H1 (cell line): ENCODE results near the gene UBE2E2.

Experiments
- BACH1 ChIP-seq: IDR thresholded peaks from 2 replicates; pipeline ENCODE4 v1.6.1; 2012; ENCODE audit warnings: low read length, improper control_type of control experiment
- CBX8 ChIP-seq: fragments of 300-800, 300-1000 bp; sonication (generic); IDR thresholded peaks from 2 replicates; pipeline ENCODE4 v1.7.1; 2016; ENCODE audit warnings: low read depth, low read length, borderline replicate concordance
- HDAC6 ChIP-seq: IDR thresholded peaks from one replicate; pipeline ENCODE4 v1.7.1; 2012; ENCODE audit warnings: low read depth, mild to moderate bottlenecking, inconsistent platforms, low read length, moderate library complexity
- JUN ChIP-seq: IDR thresholded peaks from 2 replicates; pipeline ENCODE4 v1.6.1; 2011; ENCODE audit warnings: low read depth, mild to moderate bottlenecking, improper control_type of control experiment, low read length
- KDM4A ChIP-seq: IDR thresholded peaks from one replicate; pipeline ENCODE4 v1.7.1; 2012; ENCODE audit warnings: low read depth, mild to moderate bottlenecking, moderate library complexity, low read length, inconsistent platforms; ENCODE audit not compliant: severe bottlenecking
- NANOG ChIP-seq: IDR thresholded peaks from 2 replicates; pipeline ENCODE4 v1.6.1; 2011; ENCODE audit warnings: low read length, low read depth, mild to moderate bottlenecking, inconsistent platforms; ENCODE audit not compliant: insufficient read depth, poor library complexity, severe bottlenecking
- SAP30 ChIP-seq: fragments of 300-600 bp; sonication (generic); IDR thresholded peaks from 2 replicates; pipeline ENCODE4 v1.7.1; 2012; ENCODE audit warnings: low read length, moderate library complexity, mild to moderate bottlenecking, inconsistent platforms; ENCODE audit not compliant: insufficient read depth, insufficient replicate concordance
- SP1 ChIP-seq: IDR thresholded peaks from 2 replicates; pipeline ENCODE4 v1.6.1; 2011; ENCODE audit warnings: low read depth, low read length
- TAF1 ChIP-seq: IDR thresholded peaks from 2 replicates; pipeline ENCODE4 v1.6.1; 2011; ENCODE audit warnings: mild to moderate bottlenecking, low read depth, low read length
- TF ChIP-seq, protein P1 (sequence below), 3 experiments: IDR thresholded peaks; 1 replicate in 2 of 3; 2 replicates in 1 of 3; pipeline versions ENCODE4 v1.5.1 to v1.6.1; 2011; ENCODE audit warnings: low read length in 3 of 3, mild to moderate bottlenecking in 3 of 3, inconsistent platforms in 2 of 3, low read depth in 1 of 3, moderate library complexity in 1 of 3; ENCODE audit not compliant: insufficient read depth in 1 of 3; ENCODE audit errors: control extremely low read depth in 1 of 3

DNA sequence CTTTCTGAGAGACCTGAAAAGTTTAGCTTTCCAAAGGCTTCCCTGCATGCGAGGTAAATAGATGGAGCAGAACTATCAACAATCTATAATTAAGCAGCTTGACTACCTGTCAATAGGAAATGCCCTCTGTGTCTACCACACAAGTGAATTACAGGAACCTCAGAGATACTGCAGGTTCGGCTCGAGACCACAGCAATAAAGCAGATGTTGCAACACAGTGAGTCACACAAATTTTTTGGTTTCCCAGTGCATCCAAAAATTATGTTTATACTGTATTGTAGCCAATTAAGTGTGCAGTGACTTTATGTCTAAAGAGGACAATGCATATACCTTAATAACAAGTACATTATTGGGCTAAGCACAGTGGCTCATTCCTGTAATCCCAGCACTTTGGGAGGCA is 252.0 kb downstream of the UBE2E2 start:
- TF ChIP-seq, protein P1, sequence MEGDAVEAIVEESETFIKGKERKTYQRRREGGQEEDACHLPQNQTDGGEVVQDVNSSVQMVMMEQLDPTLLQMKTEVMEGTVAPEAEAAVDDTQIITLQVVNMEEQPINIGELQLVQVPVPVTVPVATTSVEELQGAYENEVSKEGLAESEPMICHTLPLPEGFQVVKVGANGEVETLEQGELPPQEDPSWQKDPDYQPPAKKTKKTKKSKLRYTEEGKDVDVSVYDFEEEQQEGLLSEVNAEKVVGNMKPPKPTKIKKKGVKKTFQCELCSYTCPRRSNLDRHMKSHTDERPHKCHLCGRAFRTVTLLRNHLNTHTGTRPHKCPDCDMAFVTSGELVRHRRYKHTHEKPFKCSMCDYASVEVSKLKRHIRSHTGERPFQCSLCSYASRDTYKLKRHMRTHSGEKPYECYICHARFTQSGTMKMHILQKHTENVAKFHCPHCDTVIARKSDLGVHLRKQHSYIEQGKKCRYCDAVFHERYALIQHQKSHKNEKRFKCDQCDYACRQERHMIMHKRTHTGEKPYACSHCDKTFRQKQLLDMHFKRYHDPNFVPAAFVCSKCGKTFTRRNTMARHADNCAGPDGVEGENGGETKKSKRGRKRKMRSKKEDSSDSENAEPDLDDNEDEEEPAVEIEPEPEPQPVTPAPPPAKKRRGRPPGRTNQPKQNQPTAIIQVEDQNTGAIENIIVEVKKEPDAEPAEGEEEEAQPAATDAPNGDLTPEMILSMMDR (IDR thresholded peaks at IDR 0.05; ENCODE audit: control extremely low read depth in 1 of 3, insufficient read depth in 1 of 3, low read depth in 1 of 3, low read length in 3 of 3), result no peak
- TF ChIP-seq TAF1, result no peak
- TF ChIP-seq NANOG, result no peak
- no peak for TF ChIP-seq SP1
- no peak for TF ChIP-seq BACH1
- TF ChIP-seq CBX8, result no peak
- no peak for TF ChIP-seq KDM4A
- TF ChIP-seq HDAC6, result no peak
- no peak for TF ChIP-seq JUN
- TF ChIP-seq SAP30, result no peak
